Tibial nerve (tissue), 4 donors: ENCODE measurements around the gene LSM8. TPM values are rescaled to one million over a fixed set of nuclear protein-coding genes. Genes with fewer than 3 reads are reported as not detected.

Experiments
- DNase-seq, 2 donors: peaks; one replicate each; pipeline ENCODE4 v3.0.0-alpha.2; 2019; ENCODE audit warnings: low spot score in 2 of 2
- H3K27ac ChIP-seq, 4 donors: fragments of 200-600 bp; sonication (generic) in 3 of 4; one replicate each; pipeline ENCODE4 v1.5.1; 2017 to 2019; ENCODE audit warnings: mild to moderate bottlenecking in 1 of 4
- H3K27me3 ChIP-seq, 2 donors: fragments of 200-600 bp; sonication (generic) in 1 of 2; one replicate each; pipeline versions ENCODE4 v1.5.1 to v1.6.0; 2017 to 2019
- H3K36me3 ChIP-seq, 3 donors: fragments of 200-600 bp; sonication (generic); one replicate each; pipeline ENCODE4 v1.5.1; 2018 to 2019
- H3K4me1 ChIP-seq, 4 donors: fragments of 200-600 bp; sonication (generic) in 3 of 4; one replicate each; pipeline ENCODE4 v1.5.1; 2017 to 2019
- H3K4me3 ChIP-seq, 4 donors: fragments of 200-600 bp; sonication (generic) in 3 of 4; one replicate each; pipeline ENCODE4 v1.5.1; 2017 to 2019; ENCODE audit warnings: mild to moderate bottlenecking in 1 of 4, moderate library complexity in 1 of 4
- H3K9me3 ChIP-seq, 4 donors: fragments of 200-600 bp; sonication (generic) in 3 of 4; one replicate each; pipeline ENCODE4 v1.5.1; 2017 to 2019
- EP300 ChIP-seq, 2 donors: sonication (generic); formaldehyde crosslinking; IDR thresholded peaks; one replicate each; pipeline ENCODE4 v1.6.1; 2017; ENCODE audit warnings: antibody characterized with exemption in 2 of 2, mild to moderate bottlenecking in 1 of 2
- POLR2A ChIP-seq, 2 donors: fragments of 450-650 bp; IDR thresholded peaks; one replicate each; pipeline ENCODE4 v1.6.1; 2017; ENCODE audit warnings: antibody characterized with exemption in 2 of 2, mild to moderate bottlenecking in 2 of 2, moderate library complexity in 2 of 2
- WGBS, 2 donors: methylation state at CpG; one replicate each; pipeline ENCODE4 v1.1.5; 2018; 5-methylcytosine and 5-hydroxymethylcytosine counted together
- total RNA-seq, 4 donors: library from RNA; depleted of rRNA; stranded (reverse); fragments of >200 nt; gene quantifications; one replicate each; pipeline ENCODE4 v1.1.0, GENCODE V29; 2016
- TF ChIP-seq, protein P1 (sequence below), 5 experiments: fragments of 200-600 bp in 3 of 5; fragments of 450-650 bp in 2 of 5; sonication (generic) in 3 of 5; IDR thresholded peaks; one replicate each; pipeline ENCODE4 v1.5.1; 2016 to 2019; ENCODE audit warnings: antibody characterized with exemption in 5 of 5, mild to moderate bottlenecking in 3 of 5, moderate library complexity in 2 of 5

LSM8 gene
- total RNA-seq, 4 donors from 2014 or later, result 18.6 to 32.9 (median 27.8) TPM

DNA sequence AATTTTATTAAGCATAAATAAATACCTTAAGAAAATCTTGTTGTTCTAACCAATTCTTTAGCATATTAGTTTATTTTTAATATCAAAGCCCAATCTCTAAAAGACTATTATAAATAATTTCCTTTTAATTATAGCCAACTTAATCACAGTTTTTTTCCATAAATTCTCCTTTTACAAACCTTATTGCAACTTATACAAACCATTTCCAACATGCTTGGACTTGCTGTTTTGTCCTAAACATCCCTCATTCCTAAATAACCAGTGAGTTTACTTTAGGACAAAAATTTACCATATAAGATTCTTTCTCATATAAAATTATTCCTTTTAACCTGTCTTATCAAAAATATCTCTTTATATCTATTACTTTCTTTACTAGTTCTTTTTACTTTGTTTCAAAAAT lies 25.2 kb upstream of the LSM8 start:
- Histone ChIP-seq H3K4me3 (no peak overlapping the region), H3K9me3 (no peaks in the 10 kb centered on the region), H3K4me1 (no peaks in the 10 kb centered on the region), H3K36me3 (no peaks in the 10 kb centered on the region), H3K27me3 (no peaks in the 10 kb centered on the region), H3K27ac (no peak overlapping the region)
- TF ChIP-seq EP300 (IDR thresholded peaks at IDR 0.05) (no peak), POLR2A (IDR thresholded peaks at IDR 0.05) (no peak)
- TF ChIP-seq, protein P1, sequence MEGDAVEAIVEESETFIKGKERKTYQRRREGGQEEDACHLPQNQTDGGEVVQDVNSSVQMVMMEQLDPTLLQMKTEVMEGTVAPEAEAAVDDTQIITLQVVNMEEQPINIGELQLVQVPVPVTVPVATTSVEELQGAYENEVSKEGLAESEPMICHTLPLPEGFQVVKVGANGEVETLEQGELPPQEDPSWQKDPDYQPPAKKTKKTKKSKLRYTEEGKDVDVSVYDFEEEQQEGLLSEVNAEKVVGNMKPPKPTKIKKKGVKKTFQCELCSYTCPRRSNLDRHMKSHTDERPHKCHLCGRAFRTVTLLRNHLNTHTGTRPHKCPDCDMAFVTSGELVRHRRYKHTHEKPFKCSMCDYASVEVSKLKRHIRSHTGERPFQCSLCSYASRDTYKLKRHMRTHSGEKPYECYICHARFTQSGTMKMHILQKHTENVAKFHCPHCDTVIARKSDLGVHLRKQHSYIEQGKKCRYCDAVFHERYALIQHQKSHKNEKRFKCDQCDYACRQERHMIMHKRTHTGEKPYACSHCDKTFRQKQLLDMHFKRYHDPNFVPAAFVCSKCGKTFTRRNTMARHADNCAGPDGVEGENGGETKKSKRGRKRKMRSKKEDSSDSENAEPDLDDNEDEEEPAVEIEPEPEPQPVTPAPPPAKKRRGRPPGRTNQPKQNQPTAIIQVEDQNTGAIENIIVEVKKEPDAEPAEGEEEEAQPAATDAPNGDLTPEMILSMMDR (IDR thresholded peaks at IDR 0.05), result no peak
- no peak for DNase-seq

DNA sequence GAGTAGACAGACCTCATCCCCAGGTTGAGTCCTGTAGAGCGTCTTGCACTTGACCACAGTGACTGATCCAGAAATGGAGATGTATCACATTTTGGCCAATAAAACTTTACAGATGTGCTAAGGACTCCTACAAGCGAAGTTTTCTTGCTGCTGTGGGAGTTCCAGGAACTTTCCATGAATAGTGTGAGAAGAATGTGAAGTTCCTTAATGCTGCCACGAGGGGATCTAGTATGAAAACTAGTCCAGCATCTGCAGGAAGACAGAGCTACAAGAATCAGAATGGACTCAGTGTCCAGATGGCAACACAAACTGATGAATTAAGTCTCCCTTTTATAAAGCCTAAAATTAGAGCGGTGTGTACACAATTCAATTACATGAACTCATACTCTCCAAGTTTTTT lies 14.8 kb upstream of the LSM8 start:
- WGBS, 2 donors, result 67 to 72% methylated on average over 4 of the region's 4 CpGs
- H3K27ac ChIP-seq, result no peak overlapping the region
- H3K36me3 ChIP-seq, result no peaks in the 10 kb centered on the region
- no peak overlapping the region for H3K4me3 ChIP-seq
- no peaks in the 10 kb centered on the region for H3K27me3 ChIP-seq
- no peak for DNase-seq
- H3K4me1 ChIP-seq, result no peaks in the 10 kb centered on the region
- no peaks in the 10 kb centered on the region for H3K9me3 ChIP-seq
- TF ChIP-seq, protein P1 (IDR thresholded peaks at IDR 0.05), result no peak
- TF ChIP-seq EP300 (IDR thresholded peaks at IDR 0.05) (no peak), POLR2A (IDR thresholded peaks at IDR 0.05) (no peak)

DNA sequence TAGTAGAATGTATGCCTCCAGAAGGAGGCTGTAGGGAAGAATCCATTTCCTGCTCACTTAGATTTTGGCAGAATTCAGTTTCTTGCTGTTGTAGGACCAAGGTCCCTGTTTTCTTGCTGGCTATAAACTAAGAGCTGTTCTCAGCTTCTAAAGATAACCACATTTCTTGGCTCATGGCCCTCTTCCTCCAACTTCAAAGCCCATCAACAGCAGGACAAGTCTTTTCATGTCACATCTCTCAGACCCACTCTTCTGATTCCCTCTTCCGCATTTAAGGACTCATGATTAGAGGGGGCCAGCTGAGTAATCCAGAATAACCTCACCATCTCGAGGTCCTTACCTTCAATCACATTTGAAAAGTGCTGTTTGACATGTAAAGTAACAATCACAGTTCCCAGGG lies 8.2 kb upstream of the LSM8 start:
- H3K27ac ChIP-seq, result no peak overlapping the region
- no peaks in the 10 kb centered on the region for H3K4me1 ChIP-seq
- DNase-seq, result no peak
- no peaks in the 10 kb centered on the region for H3K27me3 ChIP-seq
- TF ChIP-seq EP300 (IDR thresholded peaks at IDR 0.05), result no peak
- no peak overlapping the region for H3K4me3 ChIP-seq
- H3K9me3 ChIP-seq, result no peaks in the 10 kb centered on the region
- WGBS, 2 donors, result 74 to 82% methylated on average over 2 of the region's 2 CpGs
- no peaks in the 10 kb centered on the region for H3K36me3 ChIP-seq

DNA sequence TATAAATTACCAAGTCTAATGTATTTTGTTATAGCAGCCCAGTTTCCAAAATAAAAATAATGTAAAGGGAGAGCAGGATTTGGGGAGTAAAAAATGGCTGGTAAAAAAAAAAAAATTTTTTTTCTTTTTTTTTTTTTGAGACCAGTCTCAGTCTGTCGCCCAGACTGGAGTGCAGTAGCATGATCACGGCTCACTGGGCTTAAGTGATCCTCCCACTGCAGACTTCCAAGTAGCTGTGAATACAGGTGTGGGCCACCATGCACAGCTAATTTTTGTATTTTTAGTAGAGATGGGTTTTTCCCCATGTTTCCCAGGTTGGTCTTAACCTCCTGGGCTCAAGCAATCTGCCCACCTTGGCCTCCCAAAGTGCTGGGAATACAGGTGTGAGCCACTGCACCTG lies 4.8 kb upstream of the LSM8 start:
- Histone ChIP-seq H3K27ac (no peak overlapping the region), H3K27me3 (no peaks in the 10 kb centered on the region), H3K36me3 (no peaks in the 10 kb centered on the region), H3K4me1 (peaks cover 0 to 7% (median 0%) of the 10 kb centered on the region in 4 donors), H3K9me3 (no peaks in the 10 kb centered on the region), H3K4me3 (no peak overlapping the region)
- TF ChIP-seq, protein P1 (IDR thresholded peaks at IDR 0.05), result no peak
- no peak for TF ChIP-seq POLR2A (IDR thresholded peaks at IDR 0.05)
- TF ChIP-seq EP300 (IDR thresholded peaks at IDR 0.05), result no peak
- DNase-seq, result no peak
- 90 to 92% methylated on average over 2 of the region's 2 CpGs for WGBS, 2 donors

DNA sequence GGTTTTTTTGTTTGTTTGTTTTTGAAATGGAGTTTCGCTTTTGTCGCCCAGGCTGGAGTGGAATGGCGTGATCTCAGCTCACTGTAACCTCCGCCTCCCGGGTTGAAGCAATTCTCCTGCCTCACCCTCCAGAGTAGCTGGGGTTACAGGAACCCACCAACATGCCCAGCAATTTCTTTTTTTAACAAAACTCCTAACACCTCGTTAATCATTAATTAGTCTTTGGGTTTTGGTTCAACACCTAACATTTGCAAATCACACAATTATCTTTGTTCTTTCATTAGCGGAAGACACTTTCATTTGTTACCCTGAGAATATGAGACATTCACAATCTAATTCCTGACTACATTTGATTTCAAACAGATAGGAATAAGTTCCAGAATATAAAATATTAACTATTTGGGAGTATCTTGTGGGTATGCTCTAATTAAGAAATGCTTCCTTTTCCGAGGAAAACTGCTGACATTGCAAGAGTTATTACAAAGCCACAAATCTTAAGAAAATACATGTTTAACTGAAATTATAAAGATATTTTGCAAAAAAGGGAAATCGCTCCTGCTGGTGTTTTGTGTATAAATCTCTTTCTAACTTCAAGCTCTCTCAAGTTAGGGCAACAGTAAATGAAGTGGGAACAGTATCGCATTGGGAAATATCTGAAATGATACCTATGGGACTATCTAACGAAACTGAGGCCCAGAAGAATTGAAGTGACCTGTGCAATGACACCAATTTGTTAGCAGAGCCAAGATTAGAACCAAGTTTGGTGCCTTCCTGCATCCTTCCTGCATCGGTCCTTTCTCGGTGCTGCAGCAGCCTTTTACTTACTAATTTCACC lies 1.2 kb upstream of the LSM8 start:
- peak overlapping the region; percentile 73 to 92 (median 84) for H3K4me3 ChIP-seq
- no peak for DNase-seq
- H3K27me3 ChIP-seq, result no peaks in the 10 kb centered on the region
- H3K9me3 ChIP-seq, result no peaks in the 10 kb centered on the region
- TF ChIP-seq EP300 (IDR thresholded peaks at IDR 0.05) (no peak), POLR2A (IDR thresholded peaks at IDR 0.05) (no peak)
- TF ChIP-seq, protein P1 (IDR thresholded peaks at IDR 0.05), result no peak
- H3K36me3 ChIP-seq, result peaks cover 0 to 2% (median 0%) of the 10 kb centered on the region in 3 donors
- peaks cover 0 to 40% (median 18%) of the 10 kb centered on the region in 4 donors for H3K4me1 ChIP-seq
- peak overlapping the region in 3 of 4 donors; percentile 91 to 95 (median 94) for H3K27ac ChIP-seq
- 66 to 68% methylated on average over 13 of the region's 13 CpGs for WGBS, 2 donors
